ENCODE results near the gene EFEMP2.

The EFEMP2 gene

DNA sequence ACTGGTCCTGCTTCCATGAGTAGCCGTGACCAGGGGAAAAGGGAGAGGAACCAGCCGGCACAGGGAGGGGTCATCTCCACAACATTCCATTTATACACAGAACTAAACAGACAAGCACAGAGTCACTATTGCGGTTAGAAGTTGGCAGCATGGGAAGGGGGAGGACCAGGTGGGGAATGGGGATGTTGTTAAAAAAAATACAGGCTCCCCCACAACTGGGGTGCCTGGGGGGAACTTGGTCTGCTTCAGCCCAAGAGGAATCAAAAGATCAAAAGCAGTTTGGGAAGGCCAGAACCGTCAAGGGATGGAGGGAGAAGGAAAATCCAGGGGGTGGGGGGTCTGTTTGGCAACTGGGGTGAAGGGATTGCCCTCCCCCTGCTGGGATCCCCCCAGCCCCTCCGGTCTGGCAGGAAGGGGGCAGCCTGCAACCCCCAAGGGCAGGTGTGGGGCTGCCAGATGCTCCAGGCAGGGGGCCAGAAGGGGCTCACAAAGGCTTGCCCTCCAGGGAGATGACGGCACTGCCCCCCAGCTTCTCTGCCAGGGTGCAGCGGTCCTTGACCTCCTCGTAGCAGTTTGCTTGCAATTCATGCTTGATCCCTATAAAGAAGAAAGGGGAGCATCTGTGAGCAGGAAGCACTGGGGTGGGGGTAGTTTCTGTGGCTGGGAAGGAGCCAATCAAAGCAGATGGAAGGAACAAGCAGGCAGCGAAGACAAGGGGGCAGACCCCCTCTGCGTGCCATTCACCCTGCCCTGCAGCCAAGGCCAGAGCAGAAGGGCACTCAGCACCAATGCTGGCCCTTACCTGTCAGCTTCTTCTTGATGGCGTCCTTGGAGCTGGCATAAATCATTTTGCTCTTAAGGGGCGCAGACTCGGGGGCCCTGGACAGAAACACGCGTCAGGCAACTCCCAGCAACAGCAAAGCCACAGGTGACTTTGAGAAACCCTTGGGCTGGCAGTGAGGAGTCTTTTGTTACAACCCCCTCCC is 17.5 kb downstream of the EFEMP2 start:
- no peak for DNase-seq (ENCODE audit: low read depth)
- no peak overlapping the region for H3K4me3 ChIP-seq (ENCODE audit: low read length)
- no peak for TF ChIP-seq CTCF (conservative IDR thresholded peaks at IDR 0.05; ENCODE audit: low read depth, low read length)

- H3K4me3 ChIP-seq (ENCODE audit: low read length) = no peak overlapping the region
- no peak for TF ChIP-seq CTCF (conservative IDR thresholded peaks at IDR 0.05; ENCODE audit: low read depth, low read length)
- no peak for DNase-seq (ENCODE audit: low read depth)
Observed at GRCh38 chr11:65854161-65854592, 18.4 kb downstream of the EFEMP2 start.

DNA sequence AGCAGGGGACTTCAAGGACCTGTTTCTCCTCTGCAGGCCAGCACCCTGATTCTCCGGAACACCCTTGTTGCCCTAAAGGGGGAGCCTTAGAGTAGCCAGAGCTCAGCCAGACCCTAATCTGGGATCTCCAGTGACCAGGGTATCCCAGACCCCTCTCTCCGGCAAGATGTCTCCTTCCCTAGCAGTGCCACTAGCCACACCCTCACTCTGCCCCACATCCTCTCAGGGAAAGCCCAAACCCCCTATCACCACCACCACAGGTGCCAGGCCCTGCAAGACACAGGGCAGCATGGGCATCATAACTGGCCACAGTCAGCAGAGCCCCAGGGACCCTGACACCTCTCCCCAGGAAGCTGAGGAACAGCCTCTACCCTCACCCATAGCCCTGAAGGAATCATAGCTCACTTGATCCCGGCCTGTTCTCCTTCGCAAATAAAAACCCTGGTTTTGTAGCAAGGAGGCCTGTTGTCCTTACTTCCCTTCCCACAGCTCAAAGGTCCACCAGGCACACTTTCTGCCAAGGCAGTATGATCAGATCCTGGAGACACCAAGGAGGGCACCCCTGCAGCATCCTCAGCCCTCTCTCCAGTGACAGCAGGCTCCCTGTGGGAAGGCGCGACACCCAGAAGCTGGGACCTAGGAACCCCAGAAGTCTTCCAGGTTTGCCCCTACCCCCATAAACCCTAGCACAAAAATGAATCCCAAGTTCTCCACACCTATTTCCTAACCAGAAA is 19.2 kb downstream of the EFEMP2 start:
- no peak for DNase-seq (ENCODE audit: low read depth)
- peak; percentile 29 for TF ChIP-seq CTCF (conservative IDR thresholded peaks at IDR 0.05; ENCODE audit: low read depth, low read length)
- H3K4me3 ChIP-seq (ENCODE audit: low read length) = no peak overlapping the region

DNA sequence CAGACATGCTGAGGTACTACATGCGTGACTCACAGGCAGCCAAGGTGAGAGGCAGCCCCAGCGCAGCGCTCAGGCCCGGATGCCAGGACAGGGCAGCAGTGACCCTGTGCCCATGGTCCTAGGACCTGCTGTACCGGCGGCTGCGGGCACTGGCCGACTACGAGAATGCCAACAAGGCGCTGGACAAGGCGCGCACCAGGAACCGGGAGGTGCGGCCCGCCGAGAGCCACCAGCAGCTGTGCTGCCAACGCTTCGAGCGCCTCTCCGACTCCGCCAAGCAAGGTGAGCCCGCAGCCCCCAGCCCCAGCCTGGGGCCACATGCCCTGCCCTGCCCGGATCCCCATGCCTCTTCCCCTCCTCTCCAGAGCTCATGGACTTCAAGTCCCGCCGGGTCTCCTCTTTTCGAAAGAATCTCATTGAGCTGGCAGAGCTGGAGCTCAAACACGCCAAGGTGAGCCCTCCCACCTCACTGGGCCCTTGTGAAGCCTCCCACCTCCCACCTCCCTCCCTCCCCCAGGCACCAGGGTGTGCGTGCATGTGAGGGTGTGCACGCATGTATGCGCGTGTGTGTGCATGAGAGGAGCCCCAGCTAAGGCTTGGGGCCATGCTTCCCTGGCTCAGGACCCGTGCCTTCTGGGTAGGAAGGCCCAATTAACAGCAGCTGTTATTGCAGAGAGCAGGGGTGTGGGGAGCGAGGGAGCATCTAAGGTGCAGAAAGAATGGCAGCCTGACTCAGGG is 19.9 kb downstream of the EFEMP2 start:
- no peak overlapping the region for H3K4me3 ChIP-seq (ENCODE audit: low read length)
- no peak for DNase-seq (ENCODE audit: low read depth)
- TF ChIP-seq CTCF (conservative IDR thresholded peaks at IDR 0.05; ENCODE audit: low read depth, low read length) = no peak

DNA sequence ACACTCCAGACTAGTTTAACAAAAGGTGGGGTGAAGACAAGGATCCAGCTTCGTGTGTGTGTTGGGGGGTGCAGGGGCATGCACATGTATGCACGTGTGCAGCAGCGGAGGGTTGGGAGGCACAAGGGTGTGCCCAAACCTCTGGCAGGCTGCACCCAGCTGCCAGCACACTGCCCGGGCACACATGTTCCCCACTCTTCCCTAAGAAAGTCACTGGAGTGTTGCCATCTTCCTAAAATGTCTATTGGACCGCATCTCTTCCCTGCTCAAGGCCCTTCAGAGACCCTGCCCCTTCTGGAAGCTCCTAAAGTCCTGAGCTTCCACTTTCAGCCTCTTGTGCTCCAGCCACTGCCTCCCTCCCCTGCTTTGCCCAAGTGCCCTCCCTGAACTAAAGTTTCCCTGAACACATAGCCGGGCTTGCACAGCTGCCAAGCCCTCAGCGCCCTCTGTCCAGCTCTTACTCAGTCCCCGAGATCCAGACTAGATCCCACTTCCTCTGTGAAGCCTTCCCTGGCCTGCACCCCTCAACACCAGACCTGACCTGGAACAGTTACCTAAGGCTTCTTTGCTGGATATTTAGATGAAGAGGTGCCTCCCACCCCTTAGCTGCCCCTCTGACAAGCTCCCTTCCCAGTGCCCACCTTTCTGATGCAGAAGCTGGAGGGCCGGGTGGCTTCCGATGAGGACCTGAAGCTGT is 20.6 kb downstream of the EFEMP2 start:
- TF ChIP-seq CTCF (conservative IDR thresholded peaks at IDR 0.05; ENCODE audit: low read depth, low read length) = no peak
- DNase-seq (ENCODE audit: low read depth) = no peak
- no peak overlapping the region for H3K4me3 ChIP-seq (ENCODE audit: low read length)

- H3K4me3 ChIP-seq (ENCODE audit: low read length) = no peak overlapping the region
- DNase-seq (ENCODE audit: low read depth) = no peak
- peak; percentile 62 for TF ChIP-seq CTCF (conservative IDR thresholded peaks at IDR 0.05; ENCODE audit: low read depth, low read length)
Observed at GRCh38 chr11:65851083-65851579, 21.5 kb downstream of the EFEMP2 start.

Data from retinal pigment epithelial cell (primary cell).